Measurements from ENCODE around the gene KRTAP5-8. TPM values are rescaled to one million over a fixed set of nuclear protein-coding genes. Genes with fewer than 3 reads are reported as not detected.
A peak's percentile ranks its signal among the peaks of the same experiment; 100 is the strongest.

Gene KRTAP5-8
- total and polyA plus RNA-seq, 2 donors (not counting 1 experiment from before 2014, with no cell fraction given), result not detected

GRCh38 chr11:71498091-71498490 lies 39.7 kb upstream of the KRTAP5-8 start:
- no peak for DNase-seq (ENCODE audit: low read depth in 2 of 2)
- H3K27me3 ChIP-seq (ENCODE audit: control insufficient read depth, insufficient read depth, low read length), result no peaks in the 10 kb centered on the region
- H3K4me1 ChIP-seq (ENCODE audit: control insufficient read depth, extremely low read depth, insufficient read depth, low read length), result no peaks in the 10 kb centered on the region
- TF ChIP-seq, protein P1, sequence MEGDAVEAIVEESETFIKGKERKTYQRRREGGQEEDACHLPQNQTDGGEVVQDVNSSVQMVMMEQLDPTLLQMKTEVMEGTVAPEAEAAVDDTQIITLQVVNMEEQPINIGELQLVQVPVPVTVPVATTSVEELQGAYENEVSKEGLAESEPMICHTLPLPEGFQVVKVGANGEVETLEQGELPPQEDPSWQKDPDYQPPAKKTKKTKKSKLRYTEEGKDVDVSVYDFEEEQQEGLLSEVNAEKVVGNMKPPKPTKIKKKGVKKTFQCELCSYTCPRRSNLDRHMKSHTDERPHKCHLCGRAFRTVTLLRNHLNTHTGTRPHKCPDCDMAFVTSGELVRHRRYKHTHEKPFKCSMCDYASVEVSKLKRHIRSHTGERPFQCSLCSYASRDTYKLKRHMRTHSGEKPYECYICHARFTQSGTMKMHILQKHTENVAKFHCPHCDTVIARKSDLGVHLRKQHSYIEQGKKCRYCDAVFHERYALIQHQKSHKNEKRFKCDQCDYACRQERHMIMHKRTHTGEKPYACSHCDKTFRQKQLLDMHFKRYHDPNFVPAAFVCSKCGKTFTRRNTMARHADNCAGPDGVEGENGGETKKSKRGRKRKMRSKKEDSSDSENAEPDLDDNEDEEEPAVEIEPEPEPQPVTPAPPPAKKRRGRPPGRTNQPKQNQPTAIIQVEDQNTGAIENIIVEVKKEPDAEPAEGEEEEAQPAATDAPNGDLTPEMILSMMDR (conservative IDR thresholded peaks at IDR 0.05 in 1 of 2, IDR thresholded peaks at IDR 0.05 in 1 of 2; ENCODE audit: low read depth in 1 of 2, low read length in 2 of 2), result no peak
- H3K4me2 ChIP-seq (ENCODE audit: extremely low read depth, insufficient read depth, low read length), result no peak overlapping the region
- H3K4me3 ChIP-seq (replicated peaks in 1 of 4; ENCODE audit: control extremely low read depth in 1 of 4, insufficient read depth in 1 of 4, low read depth in 3 of 4, low read length in 4 of 4), result no peak overlapping the region
- H3K27ac ChIP-seq (ENCODE audit: insufficient read depth, low read length), result no peak overlapping the region
- no peak overlapping the region for H3K9ac ChIP-seq (ENCODE audit: insufficient read depth, low read length)
- no peaks in the 10 kb centered on the region for H4K20me1 ChIP-seq (ENCODE audit: control insufficient read depth, extremely low read depth, insufficient read depth, low read length)
- H3K79me2 ChIP-seq (ENCODE audit: control insufficient read depth, insufficient read depth, low read length), result no peaks in the 10 kb centered on the region
- H3K9me3 ChIP-seq (ENCODE audit: control insufficient read depth, insufficient read depth, low read depth, low read length), result no peaks in the 10 kb centered on the region
- H3K36me3 ChIP-seq (ENCODE audit: control insufficient read depth, insufficient read depth, low read length), result peaks cover 15% of the 10 kb centered on the region
- H2AFZ ChIP-seq (ENCODE audit: low read length), result no peak overlapping the region

- Histone ChIP-seq H3K9ac (ENCODE audit: insufficient read depth, low read length) (no peak overlapping the region), H3K27ac (ENCODE audit: insufficient read depth, low read length) (no peak overlapping the region), H3K79me2 (ENCODE audit: control insufficient read depth, insufficient read depth, low read length) (no peaks in the 10 kb centered on the region), H3K36me3 (ENCODE audit: control insufficient read depth, insufficient read depth, low read length) (peaks cover 15% of the 10 kb centered on the region), H4K20me1 (ENCODE audit: control insufficient read depth, extremely low read depth, insufficient read depth, low read length) (no peaks in the 10 kb centered on the region), H2AFZ (ENCODE audit: low read length) (no peak overlapping the region), H3K4me2 (ENCODE audit: extremely low read depth, insufficient read depth, low read length) (no peak overlapping the region), H3K27me3 (ENCODE audit: control insufficient read depth, insufficient read depth, low read length) (no peaks in the 10 kb centered on the region), H3K4me1 (ENCODE audit: control insufficient read depth, extremely low read depth, insufficient read depth, low read length) (no peaks in the 10 kb centered on the region), H3K9me3 (ENCODE audit: control insufficient read depth, insufficient read depth, low read depth, low read length) (no peaks in the 10 kb centered on the region), H3K4me3 (replicated peaks in 1 of 4; ENCODE audit: control extremely low read depth in 1 of 4, insufficient read depth in 1 of 4, low read depth in 3 of 4, low read length in 4 of 4) (no peak overlapping the region)
- TF ChIP-seq EZH2 (IDR thresholded peaks at IDR 0.05; ENCODE audit: low read length, missing control alignments), result no peak
- TF ChIP-seq, protein P1 (conservative IDR thresholded peaks at IDR 0.05 in 1 of 2, IDR thresholded peaks at IDR 0.05 in 1 of 2; ENCODE audit: low read depth in 1 of 2, low read length in 2 of 2), result no peak
- peak in 1 of 2 donors; percentile 55 for DNase-seq (ENCODE audit: low read depth in 2 of 2)
These were observed 38.7 kb upstream of the KRTAP5-8 start for GRCh38 chr11:71499125-71499524.

DNA sequence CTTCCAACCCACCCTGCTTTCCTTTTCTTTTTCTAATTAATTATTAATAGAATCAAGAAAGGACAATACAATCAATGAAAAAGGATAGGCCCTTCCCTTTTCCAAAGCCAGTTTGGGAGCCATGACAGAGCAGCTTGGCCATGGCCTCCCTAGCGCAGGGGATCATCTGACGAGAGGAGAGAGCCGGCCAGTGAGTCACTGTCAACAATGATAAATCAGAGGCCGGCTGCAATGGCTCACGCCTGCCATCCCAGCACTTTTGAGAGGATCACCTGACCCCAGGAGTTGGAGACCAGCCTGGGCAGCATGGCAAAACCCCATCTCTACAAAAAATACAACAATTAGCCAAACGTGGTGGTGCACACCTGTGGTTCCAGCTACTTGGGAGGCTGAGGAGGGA lies 38.3 kb upstream of the KRTAP5-8 start:
- Histone ChIP-seq H3K79me2 (ENCODE audit: control insufficient read depth, insufficient read depth, low read length) (no peaks in the 10 kb centered on the region), H3K4me1 (ENCODE audit: control insufficient read depth, extremely low read depth, insufficient read depth, low read length) (no peaks in the 10 kb centered on the region), H3K9me3 (ENCODE audit: control insufficient read depth, insufficient read depth, low read depth, low read length) (no peaks in the 10 kb centered on the region), H3K36me3 (ENCODE audit: control insufficient read depth, insufficient read depth, low read length) (peaks cover 15% of the 10 kb centered on the region), H3K9ac (ENCODE audit: insufficient read depth, low read length) (no peak overlapping the region), H2AFZ (ENCODE audit: low read length) (no peak overlapping the region), H3K4me3 (replicated peaks in 1 of 4; ENCODE audit: control extremely low read depth in 1 of 4, insufficient read depth in 1 of 4, low read depth in 3 of 4, low read length in 4 of 4) (no peak overlapping the region), H3K4me2 (ENCODE audit: extremely low read depth, insufficient read depth, low read length) (no peak overlapping the region), H4K20me1 (ENCODE audit: control insufficient read depth, extremely low read depth, insufficient read depth, low read length) (no peaks in the 10 kb centered on the region), H3K27ac (ENCODE audit: insufficient read depth, low read length) (no peak overlapping the region), H3K27me3 (ENCODE audit: control insufficient read depth, insufficient read depth, low read length) (no peaks in the 10 kb centered on the region)
- peak in 1 of 2 donors; percentile 10 for DNase-seq (ENCODE audit: low read depth in 2 of 2)
- TF ChIP-seq, protein P1 (conservative IDR thresholded peaks at IDR 0.05 in 1 of 2, IDR thresholded peaks at IDR 0.05 in 1 of 2; ENCODE audit: low read depth in 1 of 2, low read length in 2 of 2), result no peak
- TF ChIP-seq EZH2 (IDR thresholded peaks at IDR 0.05; ENCODE audit: low read length, missing control alignments), result no peak

Measured in fibroblast of lung (primary cell).